Natural killer cell treated with Interleukin-12 subunit alpha and Interleukin-12 subunit beta and Interleukin-15 and Interleukin-18, amount 100 ng/mL, for 72 hours (primary cell): Measurements from ENCODE around the gene SET. TPM values are rescaled to one million over a fixed set of nuclear protein-coding genes. Genes with fewer than 3 reads are reported as not detected.
"Not testable (repeated sequence)": the region's sequence is repeated elsewhere in the genome, so short reads cannot be mapped to it uniquely, and the experiment has no call there.

ENCODE experiments used
- ATAC-seq, 2 donors: fragments of 150-1000 bp; cut with Tn5 transposase in 1 of 2; sonication (Bioruptor Pico), chemical (Tn5 transposase) in 1 of 2; 2 replicates each; pipeline ENCODE4 v1.10.0; 2021
- DNase-seq: peaks from one replicate; pipeline ENCODE4 v3.0.0; 2022; ENCODE audit warnings: low spot score
- H3K27ac Mint-ChIP-seq, 2 donors: 1 replicate in 1 of 2; 2 replicates in 1 of 2; pipeline ENCODE4 v1.8.0; 2022; ENCODE audit warnings: mixed read lengths in 2 of 2, mild to moderate bottlenecking in 1 of 2, moderate library complexity in 1 of 2
- H3K27me3 Mint-ChIP-seq, 2 donors: 1 replicate in 1 of 2; 2 replicates in 1 of 2; pipeline ENCODE4 v1.8.0; 2022; ENCODE audit warnings: mixed read lengths in 2 of 2
- H3K36me3 Mint-ChIP-seq: one replicate; pipeline ENCODE4 v1.8.0; 2022; ENCODE audit warnings: mixed read lengths
- H3K4me1 Mint-ChIP-seq, 2 donors: 1 replicate in 1 of 2; 2 replicates in 1 of 2; pipeline ENCODE4 v1.8.0; 2022; ENCODE audit warnings: low read depth in 2 of 2, mixed read lengths in 2 of 2, mild to moderate bottlenecking in 1 of 2
- H3K4me3 Mint-ChIP-seq: one replicate; pipeline ENCODE4 v1.8.0; 2022; ENCODE audit warnings: mixed read lengths
- H3K9me3 Mint-ChIP-seq: 2 replicates; pipeline ENCODE4 v1.8.0; 2022; ENCODE audit warnings: mixed read lengths
- total RNA-seq, 2 donors: library from RNA; stranded (reverse); gene quantifications; one replicate each; pipeline ENCODE4 v1.2.3, GENCODE V29; 2022

The SET gene
- total RNA-seq, 2 donors from 2014 or later: 495 to 800 TPM

DNA sequence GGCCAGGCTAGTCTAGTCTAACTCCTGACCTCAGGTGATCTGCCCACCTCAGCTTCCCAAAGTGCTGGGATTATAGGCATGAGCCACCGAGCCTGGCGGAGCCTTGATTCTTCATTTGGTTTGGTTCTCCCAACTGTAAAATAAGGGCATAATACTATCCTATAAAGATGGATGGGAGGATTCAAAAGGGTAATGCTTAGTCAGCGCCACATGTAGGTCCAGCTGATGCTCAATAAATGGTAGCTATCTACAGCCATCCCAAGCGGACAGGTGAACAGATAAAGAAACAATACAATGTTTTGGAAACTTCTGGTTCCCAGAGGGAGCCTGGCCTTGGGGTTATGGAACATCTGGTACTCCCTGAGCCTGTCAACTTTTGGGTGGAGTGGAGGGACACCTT, 13.6 kb upstream of the SET start:
- no peak overlapping the region for H3K4me3 Mint-ChIP-seq
- H3K27ac Mint-ChIP-seq: no peak overlapping the region

DNA sequence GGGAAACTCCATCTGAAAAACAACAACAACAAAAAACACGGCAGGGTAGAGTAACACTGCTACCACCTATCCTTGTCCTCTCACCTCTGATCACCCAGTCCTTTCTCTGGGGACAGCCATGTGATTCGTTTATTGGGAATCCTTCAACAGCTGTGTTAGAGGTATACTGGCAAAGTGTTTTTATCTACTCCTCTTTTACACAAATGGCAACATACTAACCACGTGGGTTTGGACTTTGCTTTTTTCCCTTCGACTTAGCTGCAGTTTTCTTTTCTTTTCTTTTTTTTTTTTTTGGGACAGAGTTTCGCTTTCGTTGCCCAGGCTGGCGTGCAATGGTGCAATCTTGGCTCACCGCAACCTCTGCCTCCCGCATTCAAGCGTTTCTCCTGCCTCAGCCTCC, 11.2 kb upstream of the SET start:
- DNase-seq (no peak), ATAC-seq (no peak)
- Mint-ChIP-seq H3K27me3 (no peaks in the 10 kb centered on the region), H3K4me3 (no peak overlapping the region), H3K36me3 (no peaks in the 10 kb centered on the region), H3K9me3 (no peaks in the 10 kb centered on the region), H3K27ac (no peak overlapping the region), H3K4me1 (peaks cover 0 to 4% of the 10 kb centered on the region in 2 donors)

More for the DNA sequence above, 13.6 kb upstream of the SET start:
- Mint-ChIP-seq H3K4me1 (no peaks in the 10 kb centered on the region), H3K36me3 (no peaks in the 10 kb centered on the region), H3K9me3 (no peaks in the 10 kb centered on the region), H3K27me3 (no peaks in the 10 kb centered on the region)
- no peak for ATAC-seq
- DNase-seq: no peak

DNA sequence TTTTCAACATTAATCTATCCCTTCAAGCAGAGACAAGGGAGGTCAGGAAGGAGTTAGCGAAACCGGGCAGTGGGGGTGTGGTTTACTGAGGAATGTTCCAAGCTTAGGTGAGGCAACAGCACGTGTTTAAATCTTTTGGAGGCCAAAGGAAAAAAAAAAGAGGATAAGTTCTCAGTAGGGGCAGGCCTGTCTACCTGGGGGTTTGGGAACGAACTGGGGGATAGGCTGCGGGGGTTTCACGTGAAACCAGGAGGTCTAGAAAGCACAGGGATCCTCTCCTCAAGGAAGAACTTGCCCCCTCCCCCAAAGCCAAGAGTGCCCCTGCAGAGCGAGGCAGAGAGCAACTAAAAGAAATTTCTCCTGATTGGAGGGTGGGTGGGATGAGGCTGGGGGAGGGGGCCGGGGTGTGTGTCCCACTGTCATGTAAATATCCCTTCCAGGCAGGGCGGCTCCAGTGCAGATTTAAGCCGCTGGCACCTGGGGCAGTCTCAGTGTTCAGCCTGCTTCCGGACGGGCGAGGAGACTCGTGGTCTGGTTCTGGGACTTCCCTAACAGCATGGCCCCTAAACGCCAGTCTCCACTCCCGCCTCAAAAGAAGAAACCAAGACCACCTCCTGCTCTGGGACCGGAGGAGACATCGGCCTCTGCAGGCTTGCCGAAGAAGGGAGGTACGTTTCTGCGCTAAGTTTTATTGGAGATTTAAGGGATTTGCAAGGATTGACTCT, 5.5 kb upstream of the SET start:
- ATAC-seq: peak; percentile 64 to 65
- peak overlapping the region; percentile 99 to 100 for H3K27ac Mint-ChIP-seq

DNA sequence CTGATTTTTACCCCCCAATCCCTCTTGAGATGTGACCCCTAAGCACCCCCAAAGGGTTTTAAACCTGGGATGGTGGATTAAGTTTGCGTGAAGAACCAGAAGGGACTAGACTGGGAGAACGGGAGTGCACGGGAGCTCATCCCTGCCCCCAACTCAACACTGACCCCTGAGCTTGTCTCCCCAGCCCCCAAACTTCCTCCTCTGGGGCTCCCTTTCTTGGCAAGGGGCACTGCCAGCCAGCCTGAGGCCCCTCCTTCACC, 5.0 kb upstream of the SET start:
- ATAC-seq (no peak), DNase-seq (no peak)
- no peaks in the 10 kb centered on the region for H3K9me3 Mint-ChIP-seq
- peak overlapping the region; percentile 99 to 100 for H3K27ac Mint-ChIP-seq
- peaks cover 40 to 42% of the 10 kb centered on the region in 2 donors for H3K4me1 Mint-ChIP-seq
- peak overlapping the region; percentile 97 for H3K4me3 Mint-ChIP-seq
- no peaks in the 10 kb centered on the region for H3K27me3 Mint-ChIP-seq
- peaks cover 9% of the 10 kb centered on the region for H3K36me3 Mint-ChIP-seq

More for the DNA sequence above, 5.5 kb upstream of the SET start:
- Mint-ChIP-seq H3K4me1 (peaks cover 40 to 42% of the 10 kb centered on the region in 2 donors), H3K36me3 (peaks cover 9% of the 10 kb centered on the region), H3K4me3 (peak overlapping the region; percentile 97), H3K27me3 (no peaks in the 10 kb centered on the region), H3K9me3 (no peaks in the 10 kb centered on the region)
- peak; percentile 72 for DNase-seq

DNA sequence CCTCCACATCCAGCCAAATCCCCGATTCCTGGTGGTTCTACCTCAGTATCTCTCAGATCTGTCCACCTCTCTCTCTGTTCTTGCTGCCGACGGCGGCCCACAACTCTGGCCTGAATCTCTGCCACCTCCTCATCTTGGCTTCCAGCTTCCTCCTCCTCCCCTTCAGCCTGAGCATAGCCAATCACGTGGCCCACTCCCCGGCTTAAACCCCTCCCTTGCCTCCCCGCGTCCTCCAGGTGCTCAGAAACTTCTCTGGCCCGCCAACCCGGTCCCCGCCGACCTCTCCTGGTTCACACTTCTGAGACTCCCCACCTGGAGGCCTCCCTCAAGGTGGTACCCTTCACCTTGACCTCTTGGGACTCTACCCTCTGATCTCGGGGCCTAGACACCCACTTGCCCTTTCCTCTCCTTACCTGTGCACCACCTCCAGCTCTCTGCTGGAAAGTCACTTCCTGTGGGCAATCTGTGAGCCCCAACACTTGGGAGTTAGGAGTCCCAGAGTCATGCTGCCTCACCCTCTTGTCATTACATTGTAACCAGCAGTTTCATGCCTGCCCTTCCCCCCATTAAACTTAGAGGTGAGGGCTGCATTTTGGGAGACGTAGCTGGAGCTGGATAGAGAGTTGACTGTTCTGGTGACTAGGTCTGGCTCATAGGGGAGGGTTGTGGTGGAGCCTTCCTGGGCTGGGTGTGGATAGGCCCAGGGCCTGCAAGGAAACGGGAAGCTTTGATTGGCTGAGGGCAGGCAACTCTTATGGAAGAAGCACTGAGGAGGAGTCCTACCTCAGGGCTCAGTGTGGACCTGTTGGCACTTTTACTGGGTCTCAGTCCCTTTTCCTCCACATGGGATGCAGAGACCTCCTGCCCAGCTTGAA, 4.5 kb upstream of the SET start:
- peak overlapping the region; percentile 97 for H3K4me3 Mint-ChIP-seq
- H3K36me3 Mint-ChIP-seq: peaks cover 9% of the 10 kb centered on the region
- no peaks in the 10 kb centered on the region for H3K27me3 Mint-ChIP-seq
- H3K9me3 Mint-ChIP-seq: no peaks in the 10 kb centered on the region
- DNase-seq: peak; percentile 83
- peak; percentile 58 to 62 for ATAC-seq
- peaks cover 40 to 42% of the 10 kb centered on the region in 2 donors for H3K4me1 Mint-ChIP-seq
- H3K27ac Mint-ChIP-seq: peak overlapping the region; percentile 99 to 100

DNA sequence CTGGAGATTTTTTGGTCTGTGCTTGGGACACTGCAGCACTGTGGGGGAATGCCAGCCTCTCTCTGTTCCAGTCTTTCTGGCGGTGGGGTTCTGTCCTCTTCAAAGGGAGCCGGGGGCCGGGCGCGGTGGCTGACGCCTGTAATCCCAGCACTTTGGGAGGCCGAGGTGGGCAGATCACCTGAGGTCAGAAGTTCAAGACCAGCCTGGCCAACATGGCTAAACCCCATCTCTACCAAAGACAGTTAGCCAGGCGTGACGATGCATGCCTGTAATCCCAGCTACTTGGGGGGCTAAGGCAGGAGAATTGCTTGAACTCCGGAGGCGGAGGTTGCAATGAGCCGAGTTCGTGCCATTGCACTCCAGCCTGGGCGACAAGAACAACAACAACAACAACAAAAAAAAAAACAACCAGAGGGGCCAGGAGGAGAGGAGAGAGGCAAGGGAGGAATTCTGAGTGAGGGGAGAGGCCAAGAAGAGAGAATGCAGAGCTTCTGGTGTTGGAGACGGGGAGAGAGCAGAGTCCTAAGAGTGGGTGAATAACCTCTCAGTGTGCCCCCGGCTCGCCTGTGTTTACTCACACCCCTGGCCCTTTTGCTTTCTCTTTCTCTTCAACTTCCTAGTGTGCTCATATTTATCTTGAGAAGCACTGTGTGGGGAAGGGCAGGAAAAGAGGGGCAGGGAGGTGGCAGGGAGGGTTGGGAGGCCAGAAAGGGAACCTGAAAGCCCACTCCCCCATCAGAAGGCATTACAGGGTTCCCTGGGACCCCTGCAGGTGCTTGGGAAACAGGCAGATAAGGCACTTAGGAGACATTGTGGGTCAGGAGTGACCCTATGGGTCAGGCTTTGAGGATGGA, 3.2 kb upstream of the SET start:
- peak overlapping the region; percentile 97 for H3K4me3 Mint-ChIP-seq
- no peaks in the 10 kb centered on the region for H3K9me3 Mint-ChIP-seq
- H3K27ac Mint-ChIP-seq: peak overlapping the region; percentile 99 to 100
- ATAC-seq (peak; percentile 48 to 55), DNase-seq (peak; percentile 74)
- peaks cover 46 to 48% of the 10 kb centered on the region in 2 donors for H3K4me1 Mint-ChIP-seq
- peaks cover 15% of the 10 kb centered on the region for H3K36me3 Mint-ChIP-seq
- H3K27me3 Mint-ChIP-seq: no peaks in the 10 kb centered on the region

DNA sequence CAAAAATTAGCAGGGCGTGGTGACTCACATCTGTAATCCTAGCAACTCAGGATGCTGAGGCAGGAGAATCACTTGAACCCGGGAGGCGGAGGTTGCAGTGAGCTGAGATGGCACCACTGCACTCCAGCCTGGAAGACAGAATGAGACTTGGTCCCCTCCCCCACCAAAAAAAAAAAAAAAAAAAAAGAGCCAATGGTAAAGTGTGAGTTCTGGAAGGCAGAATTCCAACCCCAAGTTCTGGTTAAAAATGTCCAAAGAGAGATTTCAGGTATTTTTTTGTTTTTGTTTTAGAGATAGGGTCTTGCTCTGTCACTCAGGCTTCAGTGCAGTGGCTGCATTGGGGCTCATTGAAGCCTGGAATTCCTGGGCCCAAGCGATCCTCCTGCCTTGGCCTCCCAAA, 1.6 kb upstream of the SET start:
- Mint-ChIP-seq H3K9me3 (no peaks in the 10 kb centered on the region), H3K4me1 (peaks cover 52 to 58% of the 10 kb centered on the region in 2 donors), H3K27me3 (no peaks in the 10 kb centered on the region), H3K36me3 (peaks cover 29% of the 10 kb centered on the region), H3K4me3 (peak overlapping the region; percentile 97), H3K27ac (peak overlapping the region; percentile 99 to 100)
- DNase-seq (no peak), ATAC-seq (no peak)

DNA sequence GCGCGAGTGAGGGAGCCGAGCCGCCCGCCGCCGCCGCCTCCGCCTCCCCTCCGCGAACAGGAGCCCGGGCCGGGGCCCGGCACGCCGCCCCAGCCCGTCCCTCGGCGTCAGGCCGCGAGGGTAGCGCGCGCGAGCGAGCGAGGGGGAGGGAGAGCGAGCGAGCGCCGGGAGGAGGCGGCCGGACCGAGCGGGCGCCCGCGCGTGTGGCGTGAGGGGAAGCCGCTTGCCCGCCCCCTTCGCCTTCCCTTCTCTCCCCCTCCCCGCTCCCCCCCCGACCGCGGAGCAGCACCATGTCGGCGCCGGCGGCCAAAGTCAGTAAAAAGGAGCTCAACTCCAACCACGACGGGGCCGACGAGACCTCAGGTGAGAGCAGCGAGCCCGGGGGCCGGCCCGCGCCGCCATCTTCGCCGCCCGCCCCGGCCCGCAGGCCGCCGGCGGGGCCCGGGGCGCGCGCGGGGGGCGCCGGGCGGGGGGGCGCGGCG, 312 bp downstream of the SET start:
- no peak for DNase-seq
- peaks cover 37% of the 10 kb centered on the region for H3K36me3 Mint-ChIP-seq
- H3K27me3 Mint-ChIP-seq: no peaks in the 10 kb centered on the region
- H3K4me1 Mint-ChIP-seq: peaks cover 51 to 56% of the 10 kb centered on the region in 2 donors
- peak; percentile 47 to 59 for ATAC-seq
- no peaks in the 10 kb centered on the region for H3K9me3 Mint-ChIP-seq
- no peak overlapping the region for H3K27ac Mint-ChIP-seq
- H3K4me3 Mint-ChIP-seq: peak overlapping the region; percentile 69

DNA sequence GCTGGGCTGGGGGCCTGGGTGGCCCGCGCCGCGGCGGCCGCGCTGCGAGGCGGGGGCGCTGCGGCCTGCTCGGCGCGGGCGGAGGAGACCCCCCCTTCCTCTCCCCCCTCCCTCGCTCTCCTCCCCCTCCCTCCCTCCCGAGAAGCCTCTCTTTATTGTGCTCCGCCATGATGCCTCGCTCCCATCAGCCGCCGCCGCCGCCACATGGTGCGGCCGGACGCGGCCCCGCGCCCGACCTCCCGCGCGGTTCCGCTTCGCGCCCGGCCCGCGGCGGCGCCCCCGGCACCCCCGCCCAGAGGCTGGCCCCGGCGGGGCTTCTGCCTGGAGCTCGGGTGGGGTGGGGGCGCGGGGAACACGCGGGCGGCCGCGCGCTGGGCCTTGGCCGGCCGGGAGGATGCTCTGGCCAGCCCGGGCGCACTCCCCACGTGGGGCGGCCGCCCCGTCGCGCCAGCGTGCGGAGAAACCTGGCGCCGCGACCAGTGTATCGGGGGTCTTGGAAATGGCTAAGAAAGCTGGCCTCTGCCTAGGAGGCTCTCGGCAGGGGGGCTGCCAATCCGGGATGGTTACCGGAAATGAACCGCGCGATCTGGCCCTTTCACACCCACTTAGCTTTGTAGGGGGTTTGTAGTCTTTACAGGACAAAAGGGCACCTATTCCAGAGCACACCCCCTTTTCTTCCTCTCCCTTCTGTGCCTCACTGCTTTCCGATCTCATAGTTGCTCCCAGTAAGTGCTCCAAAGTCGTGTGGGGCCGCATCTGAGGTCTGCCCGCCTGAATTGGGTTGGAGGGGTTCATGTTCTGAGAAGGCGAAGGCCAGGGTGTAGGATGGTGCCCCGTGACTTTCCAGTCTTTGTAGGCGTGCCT, 1.0 kb downstream of the SET start:
- Mint-ChIP-seq H3K4me1 (peaks cover 43 to 48% of the 10 kb centered on the region in 2 donors), H3K36me3 (peaks cover 33% of the 10 kb centered on the region), H3K4me3 (peak overlapping the region; percentile 100), H3K27ac (peak overlapping the region; percentile 90 to 96), H3K27me3 (no peaks in the 10 kb centered on the region), H3K9me3 (no peaks in the 10 kb centered on the region)
- ATAC-seq: peak; percentile 2 to 5
- no peak for DNase-seq

DNA sequence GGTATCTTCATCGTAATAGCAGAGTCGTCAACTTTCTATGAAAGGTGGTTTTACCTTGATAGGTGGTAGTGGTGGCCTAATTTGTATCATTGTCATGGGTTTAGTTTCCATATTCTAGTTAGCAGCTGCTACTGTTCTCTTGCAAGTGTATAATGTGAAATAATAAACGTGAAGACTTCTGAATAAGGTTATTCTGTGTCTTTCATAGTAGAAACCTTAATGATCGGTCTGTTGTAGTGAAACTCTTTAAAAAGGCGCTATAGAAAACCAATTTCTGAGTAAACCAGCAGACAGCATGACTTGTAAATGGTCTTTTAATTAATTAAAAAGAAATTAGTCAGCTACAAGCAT, 1.6 kb downstream of the SET start:
- Mint-ChIP-seq H3K36me3 (peaks cover 33% of the 10 kb centered on the region), H3K9me3 (no peaks in the 10 kb centered on the region), H3K27ac (peak overlapping the region; percentile 90 to 96), H3K4me3 (peak overlapping the region; percentile 100), H3K27me3 (no peaks in the 10 kb centered on the region), H3K4me1 (peaks cover 37 to 42% of the 10 kb centered on the region in 2 donors)
- ATAC-seq: no peak
- no peak for DNase-seq

DNA sequence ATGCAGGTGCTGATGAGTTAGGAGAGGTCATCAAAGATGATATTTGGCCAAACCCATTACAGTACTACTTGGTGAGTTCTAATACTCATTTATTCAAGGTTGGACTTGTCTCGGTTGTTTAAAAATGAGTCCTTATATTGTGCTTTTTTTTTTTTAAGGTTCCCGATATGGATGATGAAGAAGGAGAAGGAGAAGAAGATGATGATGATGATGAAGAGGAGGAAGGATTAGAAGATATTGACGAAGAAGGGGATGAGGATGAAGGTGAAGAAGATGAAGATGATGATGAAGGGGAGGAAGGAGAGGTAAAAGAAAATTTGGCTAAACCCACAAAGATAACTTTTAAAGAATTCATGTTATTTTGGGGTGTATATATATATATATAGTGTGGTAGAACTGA, 4.7 kb downstream of the SET start:
- not testable (repeated sequence) for H3K27me3 Mint-ChIP-seq, ATAC-seq, DNase-seq, H3K9me3 Mint-ChIP-seq
- Mint-ChIP-seq H3K4me3 (peak overlapping the region; percentile 4), H3K36me3 (peaks cover 36% of the 10 kb centered on the region), H3K4me1 (peaks cover 21 to 25% of the 10 kb centered on the region in 2 donors), H3K27ac (peak overlapping the region; percentile 11 to 68)

DNA sequence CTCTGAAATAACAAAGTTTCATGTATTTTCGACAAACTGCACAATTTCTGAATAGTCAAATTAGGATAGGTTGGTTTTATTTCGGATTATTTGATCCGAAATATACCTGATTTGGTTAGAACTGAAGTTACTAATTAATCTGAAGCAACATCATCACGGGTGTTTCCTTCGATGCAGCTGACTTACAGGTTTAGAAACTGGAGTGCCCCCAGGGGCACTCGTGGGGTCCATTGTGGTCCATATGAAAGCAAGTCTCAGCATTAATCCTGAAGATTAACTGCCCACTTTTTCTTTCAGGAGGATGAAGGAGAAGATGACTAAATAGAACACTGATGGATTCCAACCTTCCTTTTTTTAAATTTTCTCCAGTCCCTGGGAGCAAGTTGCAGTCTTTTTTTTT, 5.3 kb downstream of the SET start:
- Mint-ChIP-seq H3K36me3 (peaks cover 36% of the 10 kb centered on the region), H3K4me1 (peaks cover 21 to 25% of the 10 kb centered on the region in 2 donors), H3K27ac (peak overlapping the region; percentile 39 to 68), H3K4me3 (no peak overlapping the region), H3K9me3 (no peaks in the 10 kb centered on the region), H3K27me3 (no peaks in the 10 kb centered on the region)
- DNase-seq: no peak
- ATAC-seq: no peak
